GM21825 (cell line): ENCODE measurements around the gene SGCA.
A peak's percentile ranks its signal among the peaks of the same experiment; 100 is the strongest.

ENCODE experiments used
- ATAC-seq: cut with Tn5 transposase; IDR thresholded peaks from one replicate; pipeline ENCODE4 v1.9.1; 2021; ENCODE audit warnings: mild to moderate bottlenecking, moderate library complexity; ENCODE audit not compliant: unreplicated experiment

SGCA gene

DNA sequence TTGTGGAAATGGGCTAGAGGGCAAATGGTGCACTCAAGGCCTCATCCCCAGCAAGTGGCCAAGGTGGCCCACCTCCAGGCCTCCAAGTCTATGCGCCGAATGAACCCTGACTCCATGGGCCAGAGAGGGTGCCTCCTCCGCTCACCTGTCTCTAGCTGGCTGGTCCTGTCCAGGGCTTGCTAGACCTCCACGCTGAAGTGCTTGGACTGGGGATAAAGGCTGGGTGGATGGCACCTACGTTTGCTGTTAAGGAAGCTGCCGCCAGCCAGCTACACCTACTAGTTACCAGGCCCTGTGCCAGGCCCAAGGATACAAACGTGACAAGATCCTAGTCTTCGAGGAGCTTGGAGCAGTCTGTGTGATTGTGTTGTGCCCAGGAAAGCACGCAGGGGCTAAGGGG, 739 bp upstream of the SGCA start:
- ATAC-seq, result no peak

DNA sequence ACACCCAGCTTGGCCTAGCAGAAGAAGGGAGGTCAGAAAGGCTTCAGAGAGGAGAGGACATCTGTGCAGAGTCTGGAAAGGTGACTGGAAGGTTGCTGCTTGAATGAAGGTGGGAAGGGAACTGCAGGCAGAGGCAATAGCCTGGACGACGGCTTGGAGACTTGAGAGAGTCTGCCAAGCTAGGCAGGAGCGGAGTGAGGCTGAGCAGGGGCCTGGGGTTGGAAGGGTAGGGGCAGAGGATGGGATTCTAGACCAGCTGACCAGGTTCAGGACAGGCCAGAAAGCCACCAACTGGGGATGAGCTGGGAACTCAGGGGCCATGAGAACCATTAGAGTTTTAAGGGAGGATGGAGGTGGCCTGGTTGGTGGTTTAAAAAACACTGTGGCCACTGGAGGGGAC, 339 bp upstream of the SGCA start:
- no peak for ATAC-seq

DNA sequence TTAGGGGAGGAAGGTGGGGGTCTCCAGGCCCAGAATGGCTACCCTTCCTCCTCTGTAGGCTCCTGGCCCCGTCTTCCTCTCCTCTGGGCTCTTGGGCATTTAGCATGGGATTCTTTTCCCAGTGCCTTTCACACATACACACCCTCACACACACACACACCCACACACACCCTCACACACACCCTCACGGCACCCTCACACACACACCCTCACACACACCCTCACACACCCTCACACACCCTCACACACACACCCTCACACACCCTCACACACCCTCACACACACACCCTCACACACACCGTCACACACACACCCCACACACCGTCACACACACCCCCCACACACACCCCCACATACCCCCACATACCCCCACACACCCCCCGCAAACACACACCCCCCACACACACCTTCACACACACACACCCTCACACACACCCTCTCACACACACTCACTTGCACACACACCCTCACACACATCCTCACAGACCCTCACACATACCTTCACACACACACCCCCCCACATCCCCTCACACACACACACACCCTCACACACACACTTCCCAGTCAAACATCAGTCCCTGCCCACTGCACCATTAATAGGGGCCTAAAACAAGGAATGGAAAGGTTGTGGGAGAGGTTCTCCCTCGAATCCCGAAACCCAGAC, 845 bp downstream of the SGCA start:
- ATAC-seq, result no peak

DNA sequence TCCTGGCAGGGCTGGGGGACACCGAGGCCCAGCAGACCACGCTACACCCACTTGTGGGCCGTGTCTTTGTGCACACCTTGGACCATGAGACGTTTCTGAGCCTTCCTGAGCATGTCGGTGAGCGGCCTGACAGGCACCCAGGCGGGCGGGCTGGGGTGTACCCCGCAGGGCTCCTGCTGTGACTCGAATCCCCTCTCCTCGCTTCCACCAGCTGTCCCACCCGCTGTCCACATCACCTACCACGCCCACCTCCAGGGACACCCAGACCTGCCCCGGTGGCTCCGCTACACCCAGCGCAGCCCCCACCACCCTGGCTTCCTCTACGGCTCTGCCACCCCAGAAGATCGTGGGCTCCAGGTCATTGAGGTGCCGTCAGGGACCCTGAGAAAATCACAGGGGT, 1.6 kb downstream of the SGCA start:
- ATAC-seq, result no peak

DNA sequence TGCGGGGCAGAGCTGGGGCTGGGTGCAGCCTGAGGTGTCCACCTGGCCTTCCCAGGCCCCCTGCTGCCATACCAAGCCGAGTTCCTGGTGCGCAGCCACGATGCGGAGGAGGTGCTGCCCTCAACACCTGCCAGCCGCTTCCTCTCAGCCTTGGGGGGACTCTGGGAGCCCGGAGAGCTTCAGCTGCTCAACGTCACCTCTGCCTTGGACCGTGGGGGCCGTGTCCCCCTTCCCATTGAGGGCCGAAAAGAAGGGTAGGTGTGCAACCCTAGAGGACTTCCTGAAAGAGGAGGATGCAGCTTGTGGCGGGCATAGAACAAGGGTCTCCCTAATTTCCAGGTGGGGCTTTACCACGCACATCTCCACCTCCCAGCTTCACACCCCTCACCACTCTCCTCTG, 2.5 kb downstream of the SGCA start:
- ATAC-seq, result no peak

DNA sequence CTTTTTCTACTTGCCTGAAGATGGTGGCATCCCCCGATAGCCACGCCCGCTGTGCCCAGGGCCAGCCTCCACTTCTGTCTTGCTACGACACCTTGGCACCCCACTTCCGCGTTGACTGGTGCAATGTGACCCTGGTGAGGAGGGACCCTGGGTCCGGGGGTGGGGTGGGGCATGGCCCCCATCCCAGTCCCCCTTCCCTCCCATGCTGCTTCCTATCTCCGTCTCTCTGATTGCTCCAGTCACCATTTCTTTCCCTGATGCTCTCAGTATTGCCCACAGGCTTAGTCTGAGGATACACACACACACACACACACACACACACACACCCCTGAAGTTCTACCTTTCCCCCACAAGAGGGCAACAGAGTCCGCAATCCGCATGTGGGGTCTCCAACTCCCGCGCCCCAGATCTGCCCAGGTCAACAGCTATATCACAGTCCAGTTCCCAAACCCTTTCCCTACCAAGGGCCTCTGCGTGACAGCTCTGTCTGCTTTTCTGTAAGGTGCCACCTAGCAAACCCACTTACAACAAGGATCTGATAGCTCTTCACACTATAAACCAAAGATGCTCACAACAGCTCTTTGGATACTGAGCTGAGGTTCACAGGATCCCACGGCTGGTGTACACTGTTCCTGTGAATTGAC, 3.4 kb downstream of the SGCA start:
- no peak for ATAC-seq

DNA sequence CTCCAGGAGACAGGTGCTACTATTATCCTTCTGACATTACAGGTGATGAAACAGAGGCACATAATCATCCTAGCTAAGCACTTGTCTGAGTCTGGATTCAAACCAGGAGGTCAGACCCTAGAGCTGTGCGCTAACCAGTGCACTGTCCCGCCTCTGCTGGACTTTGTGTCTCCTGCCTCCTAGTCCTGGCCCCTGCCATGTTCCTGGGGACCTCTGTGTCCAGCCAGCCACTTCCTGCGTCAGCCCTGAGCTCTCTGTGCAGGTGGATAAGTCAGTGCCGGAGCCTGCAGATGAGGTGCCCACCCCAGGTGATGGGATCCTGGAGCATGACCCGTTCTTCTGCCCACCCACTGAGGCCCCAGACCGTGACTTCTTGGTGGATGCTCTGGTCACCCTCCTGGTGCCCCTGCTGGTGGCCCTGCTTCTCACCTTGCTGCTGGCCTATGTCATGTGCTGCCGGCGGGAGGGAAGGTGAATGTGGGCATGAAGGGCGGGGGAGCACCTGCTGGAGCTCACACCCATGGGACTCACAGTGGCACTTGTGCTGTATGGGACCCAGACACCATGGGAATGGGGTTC, 4.2 kb downstream of the SGCA start:
- no peak for ATAC-seq

DNA sequence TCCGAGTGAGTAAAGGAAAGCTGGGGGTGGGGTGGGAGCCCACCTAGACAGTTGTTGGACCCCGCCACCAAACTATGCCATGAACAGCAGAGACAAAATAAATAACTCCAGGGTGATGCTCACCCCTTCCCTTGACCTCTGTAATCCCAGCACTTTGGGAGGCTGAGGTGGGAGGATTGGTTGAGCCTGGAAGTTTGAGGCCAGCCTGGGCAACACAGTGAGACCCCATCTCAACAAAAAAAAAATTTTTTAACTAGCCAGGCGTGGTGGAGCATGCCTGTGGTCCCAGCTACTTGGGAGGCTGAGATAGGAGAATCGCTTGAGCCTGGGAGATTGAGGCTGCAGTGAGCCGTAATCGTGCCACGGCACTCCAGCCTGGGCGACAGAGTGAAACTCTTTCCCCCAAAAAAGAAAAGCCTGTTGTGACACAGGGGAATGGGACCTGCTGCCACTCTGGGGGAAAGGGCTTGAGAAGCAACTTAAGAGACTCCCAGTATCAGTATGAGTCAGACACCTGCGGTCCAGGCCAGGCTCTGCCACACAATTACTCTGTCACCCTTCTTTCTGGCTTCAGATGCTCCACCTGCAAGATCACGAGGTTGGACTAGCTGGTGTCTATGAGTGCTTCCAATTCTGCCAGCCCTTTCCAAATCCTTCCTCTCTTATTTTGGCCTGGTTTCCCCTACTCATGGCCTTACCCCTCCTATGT, 5.0 kb downstream of the SGCA start:
- peak; percentile 63 for ATAC-seq

DNA sequence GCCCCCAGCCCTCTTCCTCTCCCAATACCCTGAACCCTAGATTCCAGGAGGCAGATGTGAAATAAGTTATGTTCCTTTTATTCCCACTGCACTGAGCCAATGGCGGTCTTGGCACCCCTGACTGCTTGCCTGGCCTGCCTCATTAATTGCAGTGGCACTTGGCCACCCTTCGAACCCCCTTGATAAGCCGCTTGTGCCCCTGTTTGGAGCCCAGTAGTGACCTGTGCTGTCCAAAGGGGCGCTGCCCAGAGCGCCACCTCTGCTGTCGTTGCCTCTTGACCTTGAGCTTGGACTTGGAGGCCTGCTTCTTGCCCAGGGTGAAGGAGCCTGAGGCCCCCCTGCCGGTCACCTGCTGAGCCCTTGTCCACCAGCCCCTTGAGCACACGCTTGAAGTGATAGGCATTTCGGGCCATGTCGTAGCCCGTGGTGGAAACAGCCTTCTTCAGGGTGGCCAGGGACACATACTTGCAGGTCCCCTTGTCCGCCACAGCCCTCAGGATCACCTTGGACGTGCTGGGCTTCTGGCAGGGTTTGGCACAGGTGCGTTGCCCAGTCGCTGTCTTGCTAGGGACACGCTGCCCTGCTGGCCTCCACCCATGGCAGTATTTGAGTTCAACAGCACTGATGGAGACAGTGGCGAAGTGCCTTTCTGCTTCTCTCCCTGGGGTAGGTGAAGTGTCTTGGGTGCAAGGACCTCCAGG, 5.7 kb downstream of the SGCA start:
- ATAC-seq, result no peak

DNA sequence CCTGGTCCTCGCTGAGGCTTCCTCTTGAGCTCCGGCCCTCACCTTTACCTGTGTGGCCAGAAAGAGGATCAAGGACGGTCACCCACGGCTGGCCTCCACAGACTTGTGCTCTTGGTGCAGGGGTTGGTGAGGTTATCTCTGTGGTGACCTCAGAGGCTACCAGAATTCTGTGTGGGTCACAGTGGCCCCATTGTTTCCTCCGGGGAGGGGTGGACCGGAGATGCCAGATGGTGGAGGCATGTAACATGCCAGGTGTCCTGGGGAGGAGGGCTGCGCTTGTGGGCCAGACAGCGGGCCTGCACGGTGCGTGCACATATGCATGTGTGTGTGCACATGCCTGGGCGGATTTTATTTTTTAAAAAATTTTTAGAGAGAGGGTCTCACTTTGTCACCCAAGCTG, 6.3 kb downstream of the SGCA start:
- ATAC-seq, result no peak

DNA sequence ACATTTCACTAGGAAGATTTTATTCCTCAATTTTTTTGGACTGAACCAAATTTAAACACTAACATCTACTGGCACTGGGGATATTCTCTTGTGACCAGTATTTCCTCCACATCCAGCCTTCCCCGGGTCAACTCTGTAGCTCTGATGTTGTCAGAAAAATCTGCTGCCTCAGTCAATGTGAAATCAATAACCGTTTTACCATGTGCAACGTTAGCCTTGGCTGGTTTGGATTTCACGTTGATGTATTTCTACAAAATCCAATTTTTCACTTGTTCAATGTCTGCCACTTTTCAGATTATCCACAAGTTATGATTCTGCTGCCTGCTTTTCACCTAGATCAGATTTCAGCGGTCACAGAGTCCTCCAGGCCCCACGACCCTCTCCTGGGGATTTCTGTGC, 7.1 kb downstream of the SGCA start:
- no peak for ATAC-seq

DNA sequence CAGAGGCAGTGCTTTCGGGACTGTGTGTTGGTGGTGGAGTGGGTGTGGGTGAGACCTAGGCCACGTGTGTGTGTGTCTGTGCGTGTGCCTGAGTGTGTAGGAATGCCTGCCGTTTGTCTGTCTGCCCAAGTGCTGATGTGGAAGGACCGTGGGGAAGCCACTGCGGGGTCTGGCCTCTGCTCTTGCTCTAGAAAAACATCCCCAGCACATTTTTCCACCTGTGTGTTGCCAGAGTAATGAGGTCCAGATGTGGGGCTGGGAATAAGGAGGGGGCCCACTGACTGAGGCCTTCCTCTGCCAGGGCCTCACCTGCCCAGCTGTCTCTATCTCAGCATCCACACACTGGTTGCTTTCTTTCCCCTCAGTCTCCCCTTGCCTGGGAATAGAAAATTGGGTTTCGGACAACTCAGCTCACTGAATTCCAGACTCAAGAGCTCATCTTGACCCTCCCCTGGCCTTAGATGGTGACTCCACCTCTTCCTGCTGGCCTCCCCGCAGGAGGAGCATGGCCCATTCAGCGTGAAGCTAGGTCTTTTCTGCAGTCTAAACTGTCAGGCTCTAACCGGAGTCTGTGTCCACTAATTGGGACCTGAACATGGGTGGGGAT, 7.6 kb downstream of the SGCA start:
- ATAC-seq, result no peak

DNA sequence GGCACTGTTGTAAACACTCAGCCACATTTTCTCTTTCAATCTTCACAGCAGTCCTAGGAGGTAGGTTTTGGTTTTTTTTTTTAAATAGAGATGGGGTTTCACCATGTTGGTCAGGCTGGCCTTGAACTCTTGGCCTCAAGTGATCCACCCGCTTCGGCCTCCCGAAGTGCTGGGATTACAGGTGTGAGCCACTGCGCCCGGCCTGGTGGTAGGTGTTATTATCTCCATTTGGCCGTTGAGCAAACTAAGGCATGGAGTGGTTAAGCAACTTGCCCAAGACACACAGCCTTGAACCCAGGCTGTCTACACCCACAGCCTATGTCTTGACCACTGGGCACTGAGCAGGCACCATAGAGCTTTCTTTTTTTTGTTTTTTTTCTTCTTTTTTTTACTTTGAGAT, 8.6 kb downstream of the SGCA start:
- no peak for ATAC-seq

DNA sequence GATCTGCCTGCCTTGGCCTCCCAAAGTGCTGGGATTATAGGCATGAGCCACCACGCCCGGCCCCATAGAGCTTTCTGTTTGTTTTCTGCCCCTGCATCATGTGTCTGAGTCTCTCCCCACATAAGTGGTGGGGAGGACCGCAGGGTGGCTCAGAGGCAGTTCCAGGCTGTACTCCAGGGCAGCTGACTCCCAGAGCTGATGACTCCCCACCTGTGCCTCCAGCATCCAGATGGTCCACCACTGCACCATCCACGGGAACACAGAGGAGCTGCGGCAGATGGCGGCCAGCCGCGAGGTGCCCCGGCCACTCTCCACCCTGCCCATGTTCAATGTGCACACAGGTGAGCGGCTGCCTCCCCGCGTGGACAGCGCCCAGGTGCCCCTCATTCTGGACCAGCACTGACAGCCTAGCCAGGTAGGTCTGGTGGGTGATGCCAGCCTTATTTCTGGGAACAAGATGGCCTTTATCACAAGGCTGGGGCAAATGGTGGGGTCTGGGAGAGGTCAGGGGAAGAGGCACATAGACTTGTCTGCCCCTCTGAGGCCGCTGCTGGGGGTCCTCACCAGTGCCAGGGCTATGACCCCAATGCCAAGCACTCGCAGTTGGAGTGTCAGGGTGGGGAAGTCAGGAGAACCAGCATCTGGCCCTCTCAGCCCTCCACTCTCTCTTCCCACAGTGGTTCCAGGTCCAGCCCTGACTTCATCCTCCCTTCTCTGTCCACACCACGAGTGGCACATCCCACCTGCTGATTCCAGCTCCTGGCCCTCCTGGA, 9.4 kb downstream of the SGCA start:
- ATAC-seq, result no peak

DNA sequence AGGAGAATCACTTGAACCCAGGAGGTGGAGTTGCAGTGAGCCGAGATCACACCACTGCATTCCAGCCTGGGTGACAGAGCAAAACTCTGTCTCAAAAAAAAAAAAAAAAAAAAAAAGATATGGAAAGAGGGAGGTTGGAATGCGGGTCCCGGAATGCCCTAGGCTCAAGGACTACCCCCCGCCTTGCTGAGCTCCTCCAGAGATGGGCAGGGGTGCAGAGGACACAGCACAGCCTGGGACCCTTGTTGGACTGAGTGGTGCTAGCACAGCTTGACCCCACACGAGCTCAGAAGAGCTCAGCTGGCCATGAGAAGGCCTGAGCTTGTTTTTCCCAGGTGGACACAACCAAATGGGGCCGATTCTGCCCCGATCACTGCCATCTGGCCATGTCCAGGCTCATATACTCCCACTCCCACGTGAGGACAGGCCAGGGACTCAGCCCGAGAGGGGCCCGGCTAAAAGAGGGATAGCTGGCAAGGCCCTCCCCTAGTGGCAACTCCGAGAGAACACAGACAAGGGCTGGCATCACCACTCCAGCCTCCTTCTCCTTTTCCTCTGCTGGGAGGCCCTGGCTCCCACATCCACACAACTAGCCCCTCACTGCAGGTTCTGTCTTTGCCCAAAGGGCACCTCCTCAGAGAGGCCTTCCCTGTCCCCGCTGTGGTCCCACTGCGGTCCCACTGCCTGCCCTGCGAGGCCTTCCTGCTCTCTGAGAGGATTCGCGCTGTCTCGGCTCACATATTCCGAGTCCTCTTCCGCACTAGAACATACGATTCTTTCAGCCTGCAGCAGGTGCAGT, 11.0 kb downstream of the SGCA start:
- no peak for ATAC-seq

DNA sequence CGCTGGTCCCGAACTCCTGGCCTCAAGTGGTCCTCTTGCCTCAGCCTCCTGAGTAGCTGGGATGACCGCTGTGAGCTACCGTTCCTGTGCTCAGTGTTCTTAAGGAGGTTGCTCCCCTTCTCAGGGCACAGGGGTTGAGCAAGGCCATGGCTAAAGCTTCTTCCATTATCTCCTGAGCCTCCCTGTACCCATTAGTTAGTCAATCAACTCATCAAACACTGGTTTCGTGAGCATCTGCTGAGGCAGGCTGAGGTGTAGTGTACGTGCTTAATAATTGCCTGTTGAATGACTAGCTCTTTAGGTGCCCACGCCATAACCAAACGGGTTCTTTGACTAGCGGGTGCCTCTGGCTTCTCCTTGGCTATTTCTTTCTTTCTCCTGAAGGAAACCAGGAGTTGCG, 11.7 kb downstream of the SGCA start:
- no peak for ATAC-seq

DNA sequence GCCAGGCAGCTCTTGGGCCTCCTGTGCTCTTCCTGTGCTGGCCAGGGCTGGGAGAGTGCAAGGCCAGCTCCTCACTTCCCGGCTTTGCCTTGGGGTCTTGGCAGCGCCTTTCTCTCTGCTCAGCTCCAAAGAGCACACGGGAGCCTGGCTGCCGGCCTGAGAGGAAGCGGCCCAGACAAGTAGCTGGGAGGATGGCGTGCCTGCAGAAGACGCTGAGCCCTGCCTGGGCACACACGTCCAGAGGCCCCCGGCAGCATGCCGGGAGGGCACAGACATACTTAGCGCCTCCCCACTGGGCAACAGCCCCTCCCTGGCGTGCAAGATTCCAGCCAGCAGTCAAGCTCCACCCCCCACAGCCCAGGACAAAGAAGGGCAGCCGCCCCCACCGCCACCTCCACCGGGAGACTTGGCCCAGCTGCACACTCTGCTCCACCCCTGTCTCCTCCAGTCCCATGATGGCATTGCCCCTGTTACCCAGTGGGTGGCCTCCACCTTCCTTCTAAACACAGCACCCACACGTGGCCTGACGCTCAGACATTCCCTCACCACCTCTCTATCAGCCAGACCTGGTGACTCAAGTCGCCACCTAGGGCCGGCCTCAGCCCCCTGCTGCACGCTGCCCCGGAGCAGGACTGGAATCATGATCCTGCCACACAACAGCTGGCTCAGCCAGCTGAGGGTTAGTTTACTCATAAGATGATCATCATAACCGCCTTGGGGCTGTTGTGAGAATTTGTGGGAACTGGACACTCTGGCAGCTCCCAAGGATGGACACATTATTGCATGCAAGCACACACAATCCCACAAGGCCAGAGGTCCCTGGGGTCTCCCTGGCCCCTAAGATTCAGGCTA, 12.4 kb downstream of the SGCA start:
- ATAC-seq, result no peak

DNA sequence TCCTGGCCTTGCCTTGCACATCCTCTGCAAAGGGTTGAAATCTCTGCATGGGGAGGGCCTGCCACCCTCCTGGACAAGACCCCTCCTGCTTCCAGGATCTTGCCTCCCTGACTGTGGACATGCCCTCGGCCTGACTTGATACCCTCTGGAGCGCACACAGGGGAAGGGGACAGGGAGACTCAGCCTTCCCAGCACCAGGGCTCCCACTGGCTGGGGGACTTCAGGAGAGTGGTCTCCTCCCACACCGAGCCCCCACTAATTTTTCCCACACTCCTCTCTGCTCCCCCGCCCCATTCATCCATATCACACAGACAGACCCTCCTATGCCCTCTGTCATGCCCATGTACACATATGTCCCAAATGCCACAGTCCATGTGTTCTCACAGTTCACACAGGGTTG, 14.3 kb downstream of the SGCA start:
- ATAC-seq, result no peak

DNA sequence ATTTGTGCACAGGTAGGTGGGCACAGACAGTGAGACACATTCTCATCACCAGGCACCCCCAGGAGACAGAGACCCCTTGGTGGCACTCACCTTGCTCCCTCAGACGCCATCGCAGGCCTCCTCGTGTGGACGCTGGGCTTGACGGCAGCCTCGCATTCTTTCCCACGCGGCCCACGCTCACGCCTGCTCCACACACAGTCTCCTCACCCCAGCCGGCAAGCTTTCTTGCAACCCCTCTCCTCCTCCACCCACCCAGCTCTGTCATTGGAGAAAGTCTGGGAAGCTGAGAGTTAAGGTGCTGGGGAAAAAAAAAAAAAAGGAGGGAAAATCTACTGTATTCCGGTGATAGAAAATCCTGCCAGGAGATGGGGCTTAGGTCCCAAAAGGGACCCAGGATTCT, 14.8 kb downstream of the SGCA start:
- ATAC-seq, result no peak
